PFSK-1 (cell line): ENCODE measurements around the gene CIAO3.

Experiments used
- FOXP2 ChIP-seq: optimal IDR thresholded peaks from 2 replicates; pipeline ENCODE3; 2011; ENCODE audit warnings: borderline replicate concordance, control low read depth, inconsistent platforms; ENCODE audit not compliant: insufficient read depth; ENCODE audit errors: extremely low read length, extremely low read depth
- POLR2AphosphoS5 ChIP-seq: IDR thresholded peaks from 2 replicates; pipeline ENCODE4 v1.6.1; 2012; ENCODE audit warnings: low read depth, mild to moderate bottlenecking, control low read depth, low read length, moderate library complexity
- SIN3A ChIP-seq: IDR thresholded peaks from 2 replicates; pipeline ENCODE4 v1.6.1; 2012; ENCODE audit warnings: mild to moderate bottlenecking, low read length, moderate library complexity, borderline replicate concordance; ENCODE audit not compliant: insufficient read depth
- TAF1 ChIP-seq: IDR thresholded peaks from 2 replicates; pipeline ENCODE4 v1.6.1; 2012; ENCODE audit warnings: low read length, control low read depth, borderline replicate concordance; ENCODE audit not compliant: insufficient read depth
- TF ChIP-seq, protein P1 (sequence below), 2 experiments: IDR thresholded peaks; 2 replicates each; pipeline versions ENCODE4 v1.6.1 to v1.8.0; 2011 to 2012; ENCODE audit warnings: low read depth in 2 of 2, low read length in 2 of 2, control low read depth in 1 of 2, inconsistent platforms in 1 of 2, mild to moderate bottlenecking in 1 of 2, moderate library complexity in 1 of 2; ENCODE audit not compliant: insufficient read depth in 1 of 2

CIAO3 gene

DNA sequence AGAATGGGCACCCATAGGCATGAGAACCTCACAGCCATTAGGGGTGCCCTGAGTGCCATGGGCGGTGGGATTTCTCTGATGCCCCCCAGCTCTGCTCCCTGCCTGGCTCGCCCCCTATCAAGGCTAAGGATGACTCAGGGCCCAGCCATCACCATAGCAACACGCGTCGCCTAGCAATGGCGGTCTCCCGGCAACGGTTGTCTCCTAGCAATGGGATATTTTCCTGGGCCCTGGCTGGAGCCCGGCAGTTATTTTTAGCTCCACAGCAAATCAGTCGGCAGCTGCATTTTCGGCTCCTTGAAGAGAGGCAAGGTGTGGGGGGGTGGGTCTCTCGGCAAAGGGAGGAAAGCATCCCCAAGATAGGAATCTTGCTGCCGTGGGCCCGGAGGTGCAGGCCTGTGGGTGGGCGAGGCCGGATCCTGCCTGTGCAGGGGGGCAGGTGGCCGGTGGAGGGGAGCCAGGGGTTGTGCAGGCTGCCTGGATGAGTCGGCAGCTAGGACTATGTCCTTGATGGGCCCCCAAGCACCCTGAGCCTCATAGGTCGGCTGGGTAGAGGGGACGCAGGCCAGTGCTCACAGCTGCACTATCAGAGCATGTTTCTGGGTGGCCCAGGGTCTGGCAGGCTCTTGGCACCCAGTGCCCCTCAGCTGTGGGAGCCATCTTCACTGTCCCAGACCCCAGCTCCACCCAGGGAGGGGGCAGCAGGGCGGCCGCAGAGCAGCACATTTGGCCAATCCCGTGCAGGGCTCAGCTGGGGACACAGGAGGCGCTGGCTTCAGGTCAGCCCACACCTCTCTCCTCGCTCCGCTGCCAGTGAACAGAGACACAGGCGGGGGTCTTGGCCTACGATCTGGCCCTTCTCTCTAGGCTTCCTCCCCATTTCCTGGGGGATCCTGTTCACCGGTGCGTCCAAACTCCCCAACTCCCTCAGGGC, 31.0 kb downstream of the CIAO3 start:
- no peak for TF ChIP-seq TAF1
- no peak for TF ChIP-seq FOXP2
- TF ChIP-seq POLR2AphosphoS5 = no peak
- TF ChIP-seq SIN3A = no peak
- TF ChIP-seq, protein P1, sequence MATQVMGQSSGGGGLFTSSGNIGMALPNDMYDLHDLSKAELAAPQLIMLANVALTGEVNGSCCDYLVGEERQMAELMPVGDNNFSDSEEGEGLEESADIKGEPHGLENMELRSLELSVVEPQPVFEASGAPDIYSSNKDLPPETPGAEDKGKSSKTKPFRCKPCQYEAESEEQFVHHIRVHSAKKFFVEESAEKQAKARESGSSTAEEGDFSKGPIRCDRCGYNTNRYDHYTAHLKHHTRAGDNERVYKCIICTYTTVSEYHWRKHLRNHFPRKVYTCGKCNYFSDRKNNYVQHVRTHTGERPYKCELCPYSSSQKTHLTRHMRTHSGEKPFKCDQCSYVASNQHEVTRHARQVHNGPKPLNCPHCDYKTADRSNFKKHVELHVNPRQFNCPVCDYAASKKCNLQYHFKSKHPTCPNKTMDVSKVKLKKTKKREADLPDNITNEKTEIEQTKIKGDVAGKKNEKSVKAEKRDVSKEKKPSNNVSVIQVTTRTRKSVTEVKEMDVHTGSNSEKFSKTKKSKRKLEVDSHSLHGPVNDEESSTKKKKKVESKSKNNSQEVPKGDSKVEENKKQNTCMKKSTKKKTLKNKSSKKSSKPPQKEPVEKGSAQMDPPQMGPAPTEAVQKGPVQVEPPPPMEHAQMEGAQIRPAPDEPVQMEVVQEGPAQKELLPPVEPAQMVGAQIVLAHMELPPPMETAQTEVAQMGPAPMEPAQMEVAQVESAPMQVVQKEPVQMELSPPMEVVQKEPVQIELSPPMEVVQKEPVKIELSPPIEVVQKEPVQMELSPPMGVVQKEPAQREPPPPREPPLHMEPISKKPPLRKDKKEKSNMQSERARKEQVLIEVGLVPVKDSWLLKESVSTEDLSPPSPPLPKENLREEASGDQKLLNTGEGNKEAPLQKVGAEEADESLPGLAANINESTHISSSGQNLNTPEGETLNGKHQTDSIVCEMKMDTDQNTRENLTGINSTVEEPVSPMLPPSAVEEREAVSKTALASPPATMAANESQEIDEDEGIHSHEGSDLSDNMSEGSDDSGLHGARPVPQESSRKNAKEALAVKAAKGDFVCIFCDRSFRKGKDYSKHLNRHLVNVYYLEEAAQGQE (IDR thresholded peaks at IDR 0.05; ENCODE audit: insufficient read depth in 1 of 2, low read depth in 2 of 2, low read length in 2 of 2) = no peak

GRCh38 chr16:708959-709358, 31.8 kb downstream of the CIAO3 start:
- TF ChIP-seq TAF1 (no peak), POLR2AphosphoS5 (no peak), SIN3A (no peak), FOXP2 (no peak)
- TF ChIP-seq, protein P1 (IDR thresholded peaks at IDR 0.05; ENCODE audit: insufficient read depth in 1 of 2, low read depth in 2 of 2, low read length in 2 of 2) = no peak

DNA sequence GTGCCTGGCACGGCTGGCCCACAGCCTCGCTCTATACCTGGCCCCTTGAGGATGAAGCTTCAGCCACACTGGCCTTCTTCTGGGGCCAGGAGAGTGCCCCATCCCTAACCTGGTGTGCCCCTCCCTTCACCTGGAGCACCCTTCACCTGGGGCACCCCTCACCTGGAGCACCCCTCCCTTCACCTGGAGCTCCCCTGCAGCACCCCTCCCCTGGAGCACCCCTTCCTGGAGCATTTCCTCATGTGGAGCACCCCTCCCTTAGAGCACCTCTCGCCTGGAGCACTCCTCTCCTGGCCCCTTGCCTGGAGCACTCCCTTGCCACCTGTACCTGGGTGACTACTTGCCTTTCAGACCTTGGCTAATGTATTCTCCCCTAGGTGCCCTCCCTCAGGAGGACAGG, 32.8 kb downstream of the CIAO3 start:
- no peak for TF ChIP-seq FOXP2
- TF ChIP-seq, protein P1 (IDR thresholded peaks at IDR 0.05; ENCODE audit: insufficient read depth in 1 of 2, low read depth in 2 of 2, low read length in 2 of 2) = no peak

DNA sequence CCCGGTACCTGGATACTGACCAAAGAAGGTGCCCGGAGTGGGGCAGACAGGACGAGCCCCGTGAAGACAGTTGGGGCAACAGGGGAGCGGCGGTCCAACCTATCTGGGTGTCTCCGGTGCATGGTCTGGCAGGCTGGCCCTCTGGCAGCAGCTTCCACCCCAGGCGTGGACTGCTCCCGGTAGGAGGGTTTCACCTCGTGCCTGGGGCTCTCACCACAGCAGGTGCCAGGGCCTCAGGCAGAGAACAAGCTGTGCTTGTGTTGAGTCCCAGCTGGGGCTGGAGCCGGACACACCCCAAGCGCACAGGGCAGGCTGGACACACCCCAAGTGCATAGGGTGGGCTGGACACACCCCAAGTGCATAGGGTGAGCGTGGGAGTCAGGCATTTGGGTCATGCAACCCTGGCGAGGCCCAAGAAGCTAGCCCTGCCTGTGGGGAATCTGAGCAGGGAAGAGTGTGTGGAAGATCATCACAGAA, 33.7 kb downstream of the CIAO3 start:
- TF ChIP-seq SIN3A (no peak), TAF1 (no peak), FOXP2 (no peak), POLR2AphosphoS5 (no peak)
- TF ChIP-seq, protein P1 (IDR thresholded peaks at IDR 0.05; ENCODE audit: insufficient read depth in 1 of 2, low read depth in 2 of 2, low read length in 2 of 2) = no peak
